Liver (tissue), 9 donors: Measurements from ENCODE around the gene MEF2B. TPM values are rescaled to one million over a fixed set of nuclear protein-coding genes. Genes with fewer than 3 reads are reported as not detected.

Experiments used
- DNase-seq: peaks from one replicate; pipeline ENCODE4 v3.0.0-alpha.2; 2017; ENCODE audit warnings: low spot score
- H3K27ac ChIP-seq, 2 donors: one replicate each; pipeline ENCODE4 v1.7.0; 2013; ENCODE audit warnings: inconsistent platforms in 2 of 2, low read length in 2 of 2, control low read depth in 1 of 2, low read depth in 1 of 2, mild to moderate bottlenecking in 1 of 2
- H3K27me3 ChIP-seq, 4 donors: one replicate each; pipeline versions ENCODE4 v1.6.1 to v1.7.0; 2013; ENCODE audit warnings: low read length in 3 of 4, inconsistent platforms in 1 of 4, mild to moderate bottlenecking in 1 of 4, moderate library complexity in 1 of 4; ENCODE audit not compliant: control insufficient read depth in 4 of 4, insufficient read depth in 4 of 4
- H3K36me3 ChIP-seq, 4 donors: one replicate each; pipeline versions ENCODE4 v1.6.1 to v1.7.0; 2013; ENCODE audit warnings: low read length in 3 of 4, mild to moderate bottlenecking in 3 of 4, low read depth in 1 of 4, moderate library complexity in 1 of 4; ENCODE audit not compliant: control insufficient read depth in 4 of 4, insufficient read depth in 3 of 4
- H3K4me1 ChIP-seq, 4 donors: one replicate each; pipeline versions ENCODE4 v1.6.1 to v1.7.0; 2013; ENCODE audit warnings: low read length in 3 of 4, mild to moderate bottlenecking in 3 of 4, moderate library complexity in 1 of 4; ENCODE audit not compliant: control insufficient read depth in 4 of 4, insufficient read depth in 4 of 4
- H3K4me3 ChIP-seq, 3 donors: one replicate each; pipeline versions ENCODE4 v1.6.1 to v1.7.0; 2013; ENCODE audit warnings: low read length in 3 of 3, control low read depth in 1 of 3, low read depth in 1 of 3, mild to moderate bottlenecking in 1 of 3
- H3K9ac ChIP-seq, 2 donors: one replicate each; pipeline ENCODE4 v1.7.0; 2013; ENCODE audit warnings: low read length in 2 of 2, mild to moderate bottlenecking in 2 of 2, moderate library complexity in 2 of 2, control low read depth in 1 of 2, low read depth in 1 of 2
- H3K9me3 ChIP-seq, 4 donors: one replicate each; pipeline versions ENCODE4 v1.6.1 to v1.7.0; 2013; ENCODE audit warnings: low read length in 3 of 4; ENCODE audit not compliant: control insufficient read depth in 4 of 4
- EGR1 ChIP-seq, 2 donors: IDR thresholded peaks; 2 replicates each; pipeline ENCODE4 v1.6.1; 2016 to 2018; ENCODE audit warnings: antibody characterized with exemption in 2 of 2, low read depth in 2 of 2
- FOXA1 ChIP-seq: IDR thresholded peaks from 2 replicates; pipeline ENCODE4 v1.6.1; 2016; ENCODE audit warnings: antibody characterized with exemption
- FOXA2 ChIP-seq: IDR thresholded peaks from 2 replicates; pipeline ENCODE4 v1.6.1; 2016; ENCODE audit warnings: antibody characterized with exemption
- HNF4A ChIP-seq, 2 donors: conservative IDR thresholded peaks; 2 replicates each; pipeline ENCODE4 v1.6.1; 2016; ENCODE audit warnings: antibody characterized with exemption in 2 of 2, mild to moderate bottlenecking in 2 of 2
- HNF4G ChIP-seq: IDR thresholded peaks from 2 replicates; pipeline ENCODE4 v1.6.1; 2016; ENCODE audit warnings: antibody characterized with exemption
- JUND ChIP-seq, 2 donors: IDR thresholded peaks; 2 replicates each; pipeline ENCODE4 v1.6.1; 2016; ENCODE audit warnings: antibody characterized with exemption in 2 of 2
- NR2F2 ChIP-seq: IDR thresholded peaks from 2 replicates; pipeline ENCODE4 v1.6.1; 2016; ENCODE audit warnings: antibody characterized with exemption
- RAD21 ChIP-seq, 2 donors: IDR thresholded peaks; 2 replicates each; pipeline ENCODE4 v1.6.1; 2016; ENCODE audit warnings: antibody characterized with exemption in 2 of 2, mild to moderate bottlenecking in 2 of 2
- RXRA ChIP-seq, 2 donors: IDR thresholded peaks; 2 replicates each; pipeline ENCODE4 v1.6.1; 2017 to 2018; ENCODE audit warnings: antibody characterized with exemption in 2 of 2, mild to moderate bottlenecking in 1 of 2
- SP1 ChIP-seq: IDR thresholded peaks from 2 replicates; pipeline ENCODE4 v1.6.1; 2018; ENCODE audit warnings: antibody characterized with exemption, mild to moderate bottlenecking
- TAF1 ChIP-seq: conservative IDR thresholded peaks from 2 replicates; pipeline ENCODE4 v1.6.1; 2016; ENCODE audit warnings: antibody characterized with exemption, mild to moderate bottlenecking
- YY1 ChIP-seq: IDR thresholded peaks from 2 replicates; pipeline ENCODE4 v1.6.1; 2016; ENCODE audit warnings: antibody characterized with exemption, mild to moderate bottlenecking
- WGBS: extraction: QIAGEN DNeasy Blood & Tissue Kit; methylation state at CpG from one replicate; pipeline ENCODE4 v1.1.7; 2013; 5-methylcytosine and 5-hydroxymethylcytosine counted together
- polyA plus RNA-seq, 2 donors: library from polyadenylated mRNA; stranded (reverse) in 1 of 2; unstranded in 1 of 2; fragments of 200-250 nt in 1 of 2; fragments of >200 nt in 1 of 2; fragmentation: Nextera tagmentation in 1 of 2; extraction: Ambion mirVana in 1 of 2; gene quantifications; one replicate each; pipeline versions ENCODE4 v1.2.1 to v1.2.3, GENCODE V29; 2013 to 2015
- total RNA-seq, 2 donors: library from RNA; depleted of rRNA; stranded (reverse); fragments of >200 nt; gene quantifications; one replicate each; pipeline ENCODE4 v1.2.3, GENCODE V29; 2014
- TF ChIP-seq, protein P1 (sequence below): IDR thresholded peaks from 2 replicates; pipeline ENCODE4 v1.6.1; 2016; ENCODE audit warnings: antibody characterized with exemption
- TF ChIP-seq, protein P2 (sequence below): fragments of 150-350 bp; IDR thresholded peaks from 2 replicates; pipeline ENCODE4 v1.5.1; 2017; ENCODE audit warnings: improper control_type of control experiment, low read depth, low read length; ENCODE audit not compliant: missing input control
- TF ChIP-seq, protein P3 (sequence below): IDR thresholded peaks from 2 replicates; pipeline ENCODE4 v1.6.1; 2016; ENCODE audit warnings: antibody characterized with exemption, mild to moderate bottlenecking
- TF ChIP-seq, protein P4 (sequence below): IDR thresholded peaks from 2 replicates; pipeline ENCODE4 v1.6.1; 2016; ENCODE audit warnings: antibody characterized with exemption
- TF ChIP-seq, protein P5 (sequence below): IDR thresholded peaks from 2 replicates; pipeline ENCODE4 v1.6.1; 2016; ENCODE audit warnings: antibody characterized with exemption
- donor health status: healthy.
- donor health status: healthy.
- donor health status: healthy.
- donor health status: healthy.
- donor health status: healthy.

MEF2B gene
- total and polyA plus RNA-seq, 4 donors: 0.08 to 0.39 (median 0.30) TPM; not detected in 1

DNA sequence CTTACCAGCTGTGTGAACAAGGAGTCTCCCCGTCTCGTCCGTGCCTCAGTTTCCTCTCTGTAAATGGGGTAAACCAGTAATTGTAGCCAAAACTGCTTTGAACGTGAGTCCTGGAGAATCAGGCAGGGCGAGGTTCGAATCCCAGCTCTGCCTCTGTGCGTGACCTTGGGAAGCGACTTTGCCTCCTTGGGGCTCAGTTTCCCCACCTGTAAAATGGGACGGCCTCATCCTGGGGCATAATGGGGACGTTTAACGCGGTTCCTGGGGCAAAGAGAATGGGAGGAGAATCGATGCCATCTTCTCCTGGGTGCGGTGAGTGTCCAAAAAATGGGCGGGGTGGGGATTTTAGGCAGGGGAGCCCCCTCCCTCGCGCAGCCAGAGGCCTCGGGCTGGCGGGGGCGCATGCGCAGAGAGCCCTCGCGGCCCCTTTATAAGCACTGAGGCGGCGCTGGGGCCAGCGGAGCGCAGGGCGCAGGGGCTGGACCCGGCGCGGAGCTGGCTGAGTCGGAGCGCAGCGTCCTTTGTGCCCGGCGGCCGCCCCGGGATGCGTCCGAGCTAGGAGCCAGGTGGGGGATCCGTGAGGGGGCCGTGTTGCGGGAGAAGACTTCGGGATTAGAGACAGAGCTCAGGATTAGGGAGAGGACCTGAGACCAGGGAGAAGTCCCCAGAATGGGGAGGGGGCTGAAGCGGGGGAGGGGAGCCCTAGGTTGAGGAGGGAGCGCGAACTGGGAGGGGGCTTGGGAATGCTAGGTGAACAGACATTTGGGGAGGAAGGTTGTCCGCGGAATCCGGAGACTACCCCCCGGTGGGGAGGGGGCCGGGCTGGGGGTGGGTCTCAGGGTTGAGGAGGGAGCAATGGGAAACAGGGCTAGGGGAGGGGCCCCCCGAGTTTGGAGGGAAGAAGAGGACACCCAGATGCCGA, 41.7 kb upstream of the MEF2B start, which contains the start of gene NCAN:
TSS of gene NCAN (plus strand) at position 460 of the 922 bp plus-strand sequence. CDS start 4,996 bp downstream, outside the sequence.
- Histone ChIP-seq H3K4me3 (no peak within 1 kb of the TSS), H3K9me3 (no peaks in the 10 kb centered on the region), H3K27ac (no peak within 1 kb of the TSS), H3K9ac (no peak within 1 kb of the TSS), H3K36me3 (no peaks in the 10 kb centered on the region), H3K27me3 (peaks cover 0 to 5% (median 4%) of the 10 kb centered on the region in 4 donors), H3K4me1 (no peaks in the 10 kb centered on the region)
- 10% methylated on average over 54 of the region's 54 CpGs for WGBS
- DNase-seq: no peak
- no peak for TF ChIP-seq NR2F2
- no peak for TF ChIP-seq HNF4G
- no peak for TF ChIP-seq TAF1
- no peak for TF ChIP-seq JUND (IDR thresholded peaks at IDR 0.05)
- no peak for TF ChIP-seq HNF4A (conservative IDR thresholded peaks at IDR 0.05)
- TF ChIP-seq RXRA (IDR thresholded peaks at IDR 0.05): no peak
- no peak for TF ChIP-seq FOXA2
- TF ChIP-seq, protein P1, sequence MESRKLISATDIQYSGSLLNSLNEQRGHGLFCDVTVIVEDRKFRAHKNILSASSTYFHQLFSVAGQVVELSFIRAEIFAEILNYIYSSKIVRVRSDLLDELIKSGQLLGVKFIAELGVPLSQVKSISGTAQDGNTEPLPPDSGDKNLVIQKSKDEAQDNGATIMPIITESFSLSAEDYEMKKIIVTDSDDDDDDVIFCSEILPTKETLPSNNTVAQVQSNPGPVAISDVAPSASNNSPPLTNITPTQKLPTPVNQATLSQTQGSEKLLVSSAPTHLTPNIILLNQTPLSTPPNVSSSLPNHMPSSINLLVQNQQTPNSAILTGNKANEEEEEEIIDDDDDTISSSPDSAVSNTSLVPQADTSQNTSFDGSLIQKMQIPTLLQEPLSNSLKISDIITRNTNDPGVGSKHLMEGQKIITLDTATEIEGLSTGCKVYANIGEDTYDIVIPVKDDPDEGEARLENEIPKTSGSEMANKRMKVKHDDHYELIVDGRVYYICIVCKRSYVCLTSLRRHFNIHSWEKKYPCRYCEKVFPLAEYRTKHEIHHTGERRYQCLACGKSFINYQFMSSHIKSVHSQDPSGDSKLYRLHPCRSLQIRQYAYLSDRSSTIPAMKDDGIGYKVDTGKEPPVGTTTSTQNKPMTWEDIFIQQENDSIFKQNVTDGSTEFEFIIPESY: no peak
- TF ChIP-seq, protein P2, sequence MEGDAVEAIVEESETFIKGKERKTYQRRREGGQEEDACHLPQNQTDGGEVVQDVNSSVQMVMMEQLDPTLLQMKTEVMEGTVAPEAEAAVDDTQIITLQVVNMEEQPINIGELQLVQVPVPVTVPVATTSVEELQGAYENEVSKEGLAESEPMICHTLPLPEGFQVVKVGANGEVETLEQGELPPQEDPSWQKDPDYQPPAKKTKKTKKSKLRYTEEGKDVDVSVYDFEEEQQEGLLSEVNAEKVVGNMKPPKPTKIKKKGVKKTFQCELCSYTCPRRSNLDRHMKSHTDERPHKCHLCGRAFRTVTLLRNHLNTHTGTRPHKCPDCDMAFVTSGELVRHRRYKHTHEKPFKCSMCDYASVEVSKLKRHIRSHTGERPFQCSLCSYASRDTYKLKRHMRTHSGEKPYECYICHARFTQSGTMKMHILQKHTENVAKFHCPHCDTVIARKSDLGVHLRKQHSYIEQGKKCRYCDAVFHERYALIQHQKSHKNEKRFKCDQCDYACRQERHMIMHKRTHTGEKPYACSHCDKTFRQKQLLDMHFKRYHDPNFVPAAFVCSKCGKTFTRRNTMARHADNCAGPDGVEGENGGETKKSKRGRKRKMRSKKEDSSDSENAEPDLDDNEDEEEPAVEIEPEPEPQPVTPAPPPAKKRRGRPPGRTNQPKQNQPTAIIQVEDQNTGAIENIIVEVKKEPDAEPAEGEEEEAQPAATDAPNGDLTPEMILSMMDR: no peak
- TF ChIP-seq, protein P3, sequence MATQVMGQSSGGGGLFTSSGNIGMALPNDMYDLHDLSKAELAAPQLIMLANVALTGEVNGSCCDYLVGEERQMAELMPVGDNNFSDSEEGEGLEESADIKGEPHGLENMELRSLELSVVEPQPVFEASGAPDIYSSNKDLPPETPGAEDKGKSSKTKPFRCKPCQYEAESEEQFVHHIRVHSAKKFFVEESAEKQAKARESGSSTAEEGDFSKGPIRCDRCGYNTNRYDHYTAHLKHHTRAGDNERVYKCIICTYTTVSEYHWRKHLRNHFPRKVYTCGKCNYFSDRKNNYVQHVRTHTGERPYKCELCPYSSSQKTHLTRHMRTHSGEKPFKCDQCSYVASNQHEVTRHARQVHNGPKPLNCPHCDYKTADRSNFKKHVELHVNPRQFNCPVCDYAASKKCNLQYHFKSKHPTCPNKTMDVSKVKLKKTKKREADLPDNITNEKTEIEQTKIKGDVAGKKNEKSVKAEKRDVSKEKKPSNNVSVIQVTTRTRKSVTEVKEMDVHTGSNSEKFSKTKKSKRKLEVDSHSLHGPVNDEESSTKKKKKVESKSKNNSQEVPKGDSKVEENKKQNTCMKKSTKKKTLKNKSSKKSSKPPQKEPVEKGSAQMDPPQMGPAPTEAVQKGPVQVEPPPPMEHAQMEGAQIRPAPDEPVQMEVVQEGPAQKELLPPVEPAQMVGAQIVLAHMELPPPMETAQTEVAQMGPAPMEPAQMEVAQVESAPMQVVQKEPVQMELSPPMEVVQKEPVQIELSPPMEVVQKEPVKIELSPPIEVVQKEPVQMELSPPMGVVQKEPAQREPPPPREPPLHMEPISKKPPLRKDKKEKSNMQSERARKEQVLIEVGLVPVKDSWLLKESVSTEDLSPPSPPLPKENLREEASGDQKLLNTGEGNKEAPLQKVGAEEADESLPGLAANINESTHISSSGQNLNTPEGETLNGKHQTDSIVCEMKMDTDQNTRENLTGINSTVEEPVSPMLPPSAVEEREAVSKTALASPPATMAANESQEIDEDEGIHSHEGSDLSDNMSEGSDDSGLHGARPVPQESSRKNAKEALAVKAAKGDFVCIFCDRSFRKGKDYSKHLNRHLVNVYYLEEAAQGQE: no peak
- TF ChIP-seq YY1: no peak
- no peak for TF ChIP-seq EGR1 (IDR thresholded peaks at IDR 0.05; ENCODE audit: low read depth in 2 of 2)

DNA sequence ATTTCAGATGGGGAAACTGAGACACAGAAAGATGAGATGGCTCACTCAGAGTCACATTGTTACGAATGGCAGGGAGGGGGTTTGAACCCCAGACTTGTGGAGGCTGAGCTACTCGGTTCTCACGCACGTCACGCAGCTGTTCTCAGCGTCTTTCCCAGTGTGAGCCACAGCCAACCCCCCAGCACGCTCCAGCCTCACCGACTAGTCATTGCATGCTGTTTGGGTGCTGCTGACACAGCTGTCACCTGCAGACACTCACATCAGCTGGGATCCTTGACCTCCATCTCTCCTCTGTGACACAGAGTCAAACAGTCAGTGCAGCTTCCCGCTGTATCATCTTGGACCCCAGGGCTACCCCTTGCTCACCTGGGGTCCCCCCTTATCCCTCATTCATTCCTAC, 39.3 kb upstream of the MEF2B start:
- 60% methylated on average over 9 of the region's 9 CpGs for WGBS
- H3K4me3 ChIP-seq: no peak overlapping the region
- H3K27me3 ChIP-seq: peaks cover 0 to 5% (median 4%) of the 10 kb centered on the region in 4 donors
- no peak for DNase-seq
- H3K4me1 ChIP-seq: no peaks in the 10 kb centered on the region
- no peaks in the 10 kb centered on the region for H3K36me3 ChIP-seq
- H3K9me3 ChIP-seq: no peaks in the 10 kb centered on the region
- H3K9ac ChIP-seq: no peak overlapping the region
- H3K27ac ChIP-seq: no peak overlapping the region
- TF ChIP-seq FOXA2 (no peak), SP1 (no peak), JUND (IDR thresholded peaks at IDR 0.05) (no peak), RAD21 (IDR thresholded peaks at IDR 0.05) (no peak), EGR1 (IDR thresholded peaks at IDR 0.05; ENCODE audit: low read depth in 2 of 2) (no peak), NR2F2 (no peak), HNF4A (conservative IDR thresholded peaks at IDR 0.05) (no peak), FOXA1 (no peak), HNF4G (no peak), TAF1 (no peak)
- TF ChIP-seq, protein P1: no peak
- TF ChIP-seq, protein P4, sequence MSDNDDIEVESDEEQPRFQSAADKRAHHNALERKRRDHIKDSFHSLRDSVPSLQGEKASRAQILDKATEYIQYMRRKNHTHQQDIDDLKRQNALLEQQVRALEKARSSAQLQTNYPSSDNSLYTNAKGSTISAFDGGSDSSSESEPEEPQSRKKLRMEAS: no peak
- TF ChIP-seq, protein P5, sequence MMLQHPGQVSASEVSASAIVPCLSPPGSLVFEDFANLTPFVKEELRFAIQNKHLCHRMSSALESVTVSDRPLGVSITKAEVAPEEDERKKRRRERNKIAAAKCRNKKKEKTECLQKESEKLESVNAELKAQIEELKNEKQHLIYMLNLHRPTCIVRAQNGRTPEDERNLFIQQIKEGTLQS: no peak
- TF ChIP-seq, protein P3: no peak
